GM23338 (cell line): ENCODE results near the gene CNOT4.

Source experiments
- CREB1 ChIP-seq: fragments of 250-450 bp; sonication (Bioruptor Pico); IDR thresholded peaks from 2 replicates; pipeline ENCODE4 v1.5.0; 2020; ENCODE audit warnings: low read depth, mild to moderate bottlenecking, moderate library complexity
- CTCF ChIP-seq, 2 experiments: fragments of 200-600 bp in 1 of 2; sonication (generic) in 1 of 2; conservative IDR thresholded peaks; 2 replicates each; pipeline versions ENCODE4 v1.5.1 to v1.6.1; 2016 to 2017; ENCODE audit warnings: antibody characterized with exemption in 2 of 2, low read depth in 2 of 2, mild to moderate bottlenecking in 2 of 2, moderate library complexity in 1 of 2
- ETS1 ChIP-seq: IDR thresholded peaks from 2 replicates; pipeline ENCODE4 v1.6.1; 2016; ENCODE audit warnings: antibody characterized with exemption
- EZH2 ChIP-seq: fragments of 200-600 bp; sonication (generic); IDR thresholded peaks from one replicate; pipeline ENCODE4 v1.8.0; 2017; ENCODE audit warnings: antibody characterized with exemption, mild to moderate bottlenecking, low read depth; ENCODE audit not compliant: unreplicated experiment
- EZH2phosphoT487 ChIP-seq: fragments of 200-600 bp; sonication (generic); IDR thresholded peaks from one replicate; pipeline ENCODE4 v1.8.1; 2018; ENCODE audit warnings: antibody characterized with exemption; ENCODE audit not compliant: unreplicated experiment
- JUNB ChIP-seq: IDR thresholded peaks from one replicate; pipeline ENCODE4 v1.6.1; 2016; ENCODE audit warnings: antibody characterized with exemption; ENCODE audit not compliant: unreplicated experiment
- NANOG ChIP-seq: IDR thresholded peaks from 2 replicates; pipeline ENCODE4 v1.6.1; 2016; ENCODE audit warnings: antibody characterized with exemption, borderline replicate concordance
- POLR2AphosphoS5 ChIP-seq: IDR thresholded peaks from 2 replicates; pipeline ENCODE4 v1.6.1; 2016; ENCODE audit warnings: antibody characterized with exemption, low read depth
- REST ChIP-seq: IDR thresholded peaks from one replicate; pipeline ENCODE4 v1.6.1; 2018; ENCODE audit warnings: antibody characterized with exemption; ENCODE audit not compliant: unreplicated experiment
- ZNF331 ChIP-seq: fragments of 250-450 bp; sonication (Bioruptor Pico); IDR thresholded peaks from 2 replicates; pipeline ENCODE4 v1.5.0; 2020; ENCODE audit warnings: low read depth, mild to moderate bottlenecking, moderate library complexity
- ZNF462 ChIP-seq: fragments of 250-450 bp; sonication (Bioruptor Pico); IDR thresholded peaks from 2 replicates; pipeline ENCODE4 v1.5.0; 2020; ENCODE audit warnings: mild to moderate bottlenecking, moderate library complexity

- TF ChIP-seq CTCF (conservative IDR thresholded peaks at IDR 0.05; ENCODE audit: low read depth in 2 of 2) (no peak), POLR2AphosphoS5 (no peak), EZH2 (no peak), EZH2phosphoT487 (no peak), REST (no peak), CREB1 (CRISPR knock-in tag) (no peak), ZNF462 (CRISPR knock-in tag) (no peak), ZNF331 (CRISPR knock-in tag) (no peak), NANOG (no peak), ETS1 (no peak), JUNB (no peak)
These were observed 142.9 kb downstream of the CNOT4 start for GRCh38 chr7:135366843-135367508.
